Activated CD4-positive, alpha-beta T cell treated with anti-CD3 and anti-CD28 coated beads, Interleukin-2, amount 10 ng/mL, durations not matched to agents 24 days and 14 days (primary cell): ENCODE measurements around the gene SARNP. TPM values are rescaled to one million over a fixed set of nuclear protein-coding genes. Genes with fewer than 3 reads are reported as not detected.
"Not testable (repeated sequence)": the region's sequence is repeated elsewhere in the genome, so short reads cannot be mapped to it uniquely, and the experiment has no call there.

ENCODE experiments used
- DNase-seq: peaks from one replicate; pipeline ENCODE4 v3.0.0; 2022
- H3K27ac Mint-ChIP-seq: one replicate; pipeline ENCODE4 v1.8.0; 2022; ENCODE audit warnings: mild to moderate bottlenecking, mixed read lengths
- H3K27me3 Mint-ChIP-seq: one replicate; pipeline ENCODE4 v1.8.0; 2022; ENCODE audit warnings: mixed read lengths
- H3K36me3 Mint-ChIP-seq: one replicate; pipeline ENCODE4 v1.8.0; 2022; ENCODE audit warnings: low read depth, mild to moderate bottlenecking, mixed read lengths
- H3K4me1 Mint-ChIP-seq: one replicate; pipeline ENCODE4 v1.8.0; 2021; ENCODE audit warnings: mixed read lengths
- H3K4me3 Mint-ChIP-seq: one replicate; pipeline ENCODE4 v1.8.0; 2022; ENCODE audit warnings: mild to moderate bottlenecking, moderate library complexity, mixed read lengths
- H3K9me3 Mint-ChIP-seq: one replicate; pipeline ENCODE4 v1.8.0; 2021; ENCODE audit warnings: mixed read lengths
- intact Hi-C: fragments of 100-400 bp; cut with micrococcal nuclease; formaldehyde crosslinking; loops from one replicate; pipeline ENCODE4 v1.15.1; 2023
- total RNA-seq: library from RNA; stranded (reverse); gene quantifications from 2 replicates; pipeline ENCODE4 v1.2.3, GENCODE V29; 2022

Gene SARNP, protein sequence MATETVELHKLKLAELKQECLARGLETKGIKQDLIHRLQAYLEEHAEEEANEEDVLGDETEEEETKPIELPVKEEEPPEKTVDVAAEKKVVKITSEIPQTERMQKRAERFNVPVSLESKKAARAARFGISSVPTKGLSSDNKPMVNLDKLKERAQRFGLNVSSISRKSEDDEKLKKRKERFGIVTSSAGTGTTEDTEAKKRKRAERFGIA
- total RNA-seq, result 76.6 and 81.6 TPM in 2 replicates

- intact Hi-C loops, result loop anchor here (1.0 to 5.0 kb wide), 8 partner anchors 12 to 483 kb away; partner anchors contain the start of genes CS, DNAJC14, NABP2 and PYM1
- Mint-ChIP-seq H3K4me3 (no peak within 1 kb of the TSS), H3K27me3 (no peaks in the 10 kb centered on the region)
Observed at GRCh38 chr12:55817345-55818139, at the start of gene SARNP, which contains the start of gene ORMDL2. TSS of gene SARNP (minus strand) at chr12:55817724. CDS start at chr12:55817701, 23 bp downstream. TSS of gene ORMDL2 (plus strand) at chr12:55818041. CDS start at chr12:55819000, 959 bp downstream.

GRCh38 chr12:55866454-55867004 lies 49.0 kb upstream of the SARNP start:
- H3K4me3 Mint-ChIP-seq, H3K36me3 Mint-ChIP-seq, H3K4me1 Mint-ChIP-seq, DNase-seq, H3K27me3 Mint-ChIP-seq, H3K27ac Mint-ChIP-seq, H3K9me3 Mint-ChIP-seq, intact Hi-C loops: not testable (repeated sequence)

More at GRCh38 chr12:55817345-55818139, at the start of gene SARNP, which contains the start of gene ORMDL2:
- peaks cover 23% of the 10 kb centered on the region for H3K4me1 Mint-ChIP-seq
- peak within 1 kb of the TSS; percentile 39 for H3K27ac Mint-ChIP-seq
- no peaks in the 10 kb centered on the region for H3K9me3 Mint-ChIP-seq
- peak; percentile 99 for DNase-seq
- peaks cover 39% of the 10 kb centered on the region for H3K36me3 Mint-ChIP-seq

DNA sequence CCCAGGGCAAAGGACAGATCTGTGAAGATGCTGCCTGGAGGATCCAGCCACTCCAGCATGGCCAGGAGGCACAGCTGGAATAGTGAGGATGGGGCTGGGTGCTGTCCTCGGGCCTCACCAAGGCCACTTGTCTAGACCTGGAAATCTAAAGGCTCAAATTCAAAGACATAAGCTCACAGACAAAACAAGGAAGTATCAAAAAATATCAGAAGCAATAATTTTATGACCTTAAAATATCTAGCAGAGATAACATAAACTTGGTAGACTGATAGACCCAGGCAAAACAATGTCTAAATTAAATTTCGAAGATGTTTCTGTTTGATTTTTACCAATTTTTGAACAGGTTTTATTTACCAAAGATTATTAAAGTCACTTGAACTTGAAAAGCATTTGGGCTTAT lies 47.8 kb upstream of the SARNP start:
- no peak overlapping the region for H3K27ac Mint-ChIP-seq
- intact Hi-C loops, result no loop called here
- no peaks in the 10 kb centered on the region for H3K4me1 Mint-ChIP-seq
- no peaks in the 10 kb centered on the region for H3K9me3 Mint-ChIP-seq
- H3K4me3 Mint-ChIP-seq, result no peak overlapping the region
- H3K36me3 Mint-ChIP-seq, result no peaks in the 10 kb centered on the region
- DNase-seq, result no peak
- no peaks in the 10 kb centered on the region for H3K27me3 Mint-ChIP-seq

GRCh38 chr12:55862931-55863330 lies 45.4 kb upstream of the SARNP start:
- H3K36me3 Mint-ChIP-seq, intact Hi-C loops, H3K9me3 Mint-ChIP-seq, H3K27me3 Mint-ChIP-seq, H3K4me1 Mint-ChIP-seq, H3K4me3 Mint-ChIP-seq, H3K27ac Mint-ChIP-seq, DNase-seq: not testable (repeated sequence)

- H3K27me3 Mint-ChIP-seq, result no peaks in the 10 kb centered on the region
- DNase-seq, result no peak
- no peak overlapping the region for H3K4me3 Mint-ChIP-seq
- no peak overlapping the region for H3K27ac Mint-ChIP-seq
- no peaks in the 10 kb centered on the region for H3K36me3 Mint-ChIP-seq
- intact Hi-C loops, result no loop called here
- no peaks in the 10 kb centered on the region for H3K9me3 Mint-ChIP-seq
- H3K4me1 Mint-ChIP-seq, result no peaks in the 10 kb centered on the region
Observed at GRCh38 chr12:55862286-55862685, 44.8 kb upstream of the SARNP start.

DNA sequence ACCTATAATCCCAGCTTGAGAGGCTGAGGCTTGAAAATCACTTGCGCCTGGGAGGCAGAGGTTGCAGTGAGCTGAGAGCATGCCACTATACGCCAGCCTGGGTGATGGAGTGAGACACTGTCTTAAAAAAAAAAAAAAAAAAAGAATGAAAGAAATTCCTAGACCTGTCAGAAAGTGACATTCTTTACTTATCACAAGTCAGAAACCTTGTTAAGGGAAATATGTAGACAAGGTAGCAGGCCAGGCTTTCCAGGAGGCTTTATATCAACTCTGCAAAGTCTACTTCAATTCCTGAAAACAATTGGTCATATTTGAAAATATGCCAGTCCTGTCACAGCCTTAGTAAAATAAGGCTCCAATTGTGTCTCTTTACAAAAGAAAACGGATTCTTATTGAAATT lies 44.3 kb upstream of the SARNP start:
- intact Hi-C loops, result no loop called here
- Mint-ChIP-seq H3K4me1 (no peaks in the 10 kb centered on the region), H3K27ac (no peak overlapping the region), H3K4me3 (no peak overlapping the region), H3K27me3 (no peaks in the 10 kb centered on the region), H3K9me3 (no peaks in the 10 kb centered on the region), H3K36me3 (no peaks in the 10 kb centered on the region)
- DNase-seq, result no peak

DNA sequence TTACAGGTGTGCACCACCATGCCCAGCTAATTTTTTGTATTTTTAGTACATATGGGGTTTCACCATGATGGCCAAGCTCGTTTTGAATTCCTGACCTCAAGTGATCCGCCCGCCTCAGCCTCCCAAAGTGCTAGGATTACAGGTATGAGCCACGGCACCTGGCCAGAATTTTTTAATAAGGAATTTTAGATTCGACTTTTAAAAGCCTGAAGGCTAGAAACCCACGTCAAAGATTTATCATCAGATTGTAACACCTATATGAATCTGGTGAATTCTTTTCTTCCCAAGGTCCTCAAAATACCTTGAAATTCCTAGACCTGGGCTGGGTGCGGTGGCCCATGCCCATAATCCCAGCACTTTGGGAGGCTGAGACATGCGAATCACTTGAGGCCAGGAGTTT lies 43.9 kb upstream of the SARNP start:
- no peak overlapping the region for H3K4me3 Mint-ChIP-seq
- H3K27ac Mint-ChIP-seq, result no peak overlapping the region
- H3K27me3 Mint-ChIP-seq, result no peaks in the 10 kb centered on the region
- H3K4me1 Mint-ChIP-seq, result no peaks in the 10 kb centered on the region
- no peaks in the 10 kb centered on the region for H3K9me3 Mint-ChIP-seq
- no peak for DNase-seq
- H3K36me3 Mint-ChIP-seq, result no peaks in the 10 kb centered on the region
- intact Hi-C loops, result no loop called here

GRCh38 chr12:55852740-55853139 lies 35.2 kb upstream of the SARNP start:
- H3K9me3 Mint-ChIP-seq, result no peaks in the 10 kb centered on the region
- H3K4me1 Mint-ChIP-seq, result peaks cover 2% of the 10 kb centered on the region
- DNase-seq, result no peak
- H3K4me3 Mint-ChIP-seq, result no peak overlapping the region
- no peaks in the 10 kb centered on the region for H3K36me3 Mint-ChIP-seq
- no peak overlapping the region for H3K27ac Mint-ChIP-seq
- H3K27me3 Mint-ChIP-seq, result peaks cover 16% of the 10 kb centered on the region
- intact Hi-C loops, result no loop called here

DNA sequence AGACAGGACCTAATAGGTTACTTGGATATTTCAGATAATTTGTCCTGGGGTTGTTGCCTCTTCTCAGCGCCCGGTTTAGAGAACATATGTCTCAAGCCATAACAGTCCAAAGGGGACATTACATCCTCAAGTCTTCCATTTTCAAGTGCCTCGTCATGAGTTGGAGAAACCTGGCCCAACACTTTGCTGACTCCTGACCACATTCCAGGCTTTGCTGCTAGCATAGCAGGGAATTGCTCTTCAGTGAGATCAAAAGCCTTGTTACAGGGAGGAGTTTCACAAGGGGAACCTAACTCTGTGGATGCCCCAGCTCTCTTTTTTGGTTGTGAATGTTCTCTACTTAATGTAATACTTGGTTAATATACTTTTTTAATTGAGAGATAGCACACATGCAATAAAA lies 33.4 kb upstream of the SARNP start:
- no peaks in the 10 kb centered on the region for H3K36me3 Mint-ChIP-seq
- H3K4me1 Mint-ChIP-seq, result peaks cover 10% of the 10 kb centered on the region
- H3K9me3 Mint-ChIP-seq, result no peaks in the 10 kb centered on the region
- no peak overlapping the region for H3K27ac Mint-ChIP-seq
- intact Hi-C loops, result no loop called here
- no peak overlapping the region for H3K4me3 Mint-ChIP-seq
- H3K27me3 Mint-ChIP-seq, result peaks cover 16% of the 10 kb centered on the region
- DNase-seq, result no peak

GRCh38 chr12:55850401-55850800 lies 32.9 kb upstream of the SARNP start:
- peaks cover 16% of the 10 kb centered on the region for H3K27me3 Mint-ChIP-seq
- H3K27ac Mint-ChIP-seq, result no peak overlapping the region
- H3K4me3 Mint-ChIP-seq, result no peak overlapping the region
- DNase-seq, result no peak
- H3K9me3 Mint-ChIP-seq, result no peaks in the 10 kb centered on the region
- H3K4me1 Mint-ChIP-seq, result peaks cover 10% of the 10 kb centered on the region
- no peaks in the 10 kb centered on the region for H3K36me3 Mint-ChIP-seq
- intact Hi-C loops, result no loop called here

GRCh38 chr12:55849616-55850343 lies 32.3 kb upstream of the SARNP start:
- Mint-ChIP-seq H3K9me3 (no peaks in the 10 kb centered on the region), H3K4me3 (no peak overlapping the region)
- intact Hi-C loops, result loop anchor here (5.0 kb wide), 1 partner anchor 48 kb away; no protein-coding TSS in a partner anchor

DNA sequence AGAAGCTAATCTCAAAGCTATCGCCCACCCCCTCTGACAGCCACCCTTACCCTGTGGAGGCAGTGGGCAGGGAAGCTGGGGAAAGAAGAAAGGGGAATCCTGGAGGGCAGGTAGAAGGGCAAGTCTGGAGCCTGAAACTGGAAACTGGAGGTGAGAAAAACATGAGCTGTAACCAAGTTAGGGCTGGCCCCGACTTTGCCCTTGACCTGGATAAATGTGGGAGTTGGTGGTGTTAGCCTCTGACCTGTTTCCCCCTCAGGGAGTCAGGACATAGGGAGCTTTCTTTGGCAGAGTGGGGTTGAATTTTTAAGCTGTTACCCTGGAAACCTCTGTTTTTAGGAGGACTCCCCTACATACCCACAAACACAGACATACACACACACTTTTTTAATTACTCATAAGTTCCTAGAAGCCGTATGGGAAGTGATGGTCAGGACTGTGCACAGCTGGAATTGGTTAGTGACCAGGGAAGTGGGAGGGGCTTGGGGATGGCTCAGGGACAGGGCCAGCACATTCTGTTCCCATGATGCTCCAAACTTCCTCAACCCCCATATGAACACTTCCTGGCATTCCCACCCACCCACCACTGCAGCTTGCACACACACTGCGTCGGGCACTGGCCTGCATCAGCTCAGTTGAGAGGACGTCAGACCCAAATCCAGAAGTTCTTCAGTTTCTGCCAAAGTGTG lies 30.2 kb upstream of the SARNP start:
- no peaks in the 10 kb centered on the region for H3K9me3 Mint-ChIP-seq
- peaks cover 18% of the 10 kb centered on the region for H3K27me3 Mint-ChIP-seq
- no peaks in the 10 kb centered on the region for H3K36me3 Mint-ChIP-seq
- H3K4me1 Mint-ChIP-seq, result peaks cover 10% of the 10 kb centered on the region
- DNase-seq, result no peak
- no peak overlapping the region for H3K4me3 Mint-ChIP-seq
- peak overlapping the region; percentile 31 for H3K27ac Mint-ChIP-seq
- intact Hi-C loops, result loop anchor here (5.0 kb wide), 1 partner anchor 50 kb away; no protein-coding TSS in a partner anchor

More at GRCh38 chr12:55849616-55850343, 32.3 kb upstream of the SARNP start:
- Mint-ChIP-seq H3K27me3 (peaks cover 16% of the 10 kb centered on the region), H3K27ac (no peak overlapping the region), H3K4me1 (peaks cover 10% of the 10 kb centered on the region), H3K36me3 (no peaks in the 10 kb centered on the region)
- DNase-seq, result no peak

GRCh38 chr12:55847033-55847432 lies 29.5 kb upstream of the SARNP start:
- Mint-ChIP-seq H3K9me3 (no peaks in the 10 kb centered on the region), H3K4me1 (peaks cover 10% of the 10 kb centered on the region), H3K27ac (peak overlapping the region; percentile 16), H3K36me3 (no peaks in the 10 kb centered on the region), H3K27me3 (peaks cover 17% of the 10 kb centered on the region), H3K4me3 (no peak overlapping the region)
- no peak for DNase-seq
- intact Hi-C loops, result loop anchor here (5.0 kb wide), 1 partner anchor 50 kb away; no protein-coding TSS in a partner anchor
